ENCODE data around the gene CYFIP1.
"Not testable (repeated sequence)": the region's sequence is repeated elsewhere in the genome, so short reads cannot be mapped to it uniquely, and the experiment has no call there.

Gene CYFIP1

GRCh38 chr15:22988811-22989210 is 8.6 kb upstream of the CYFIP1 start:
- no peak for TF ChIP-seq TAF1 (IDR thresholded peaks at IDR 0.05; ENCODE audit: borderline replicate concordance, low read depth, low read length)
- TF ChIP-seq POLR2AphosphoS5 (IDR thresholded peaks at IDR 0.05; ENCODE audit: low read depth, low read length): no peak
- TF ChIP-seq POLR2A (IDR thresholded peaks at IDR 0.05; ENCODE audit: low read depth, low read length): no peak
- DNase-seq (ENCODE audit: insufficient read length) (no peak), FAIRE-seq (no peak)

- not testable (repeated sequence) for DNase-seq (ENCODE audit: insufficient read length); FAIRE-seq
These were observed 1.8 kb upstream of the CYFIP1 start for GRCh38 chr15:22981931-22982330.

GRCh38 chr15:22981051-22981840 is 1.1 kb upstream of the CYFIP1 start:
- TF ChIP-seq POLR2A (IDR thresholded peaks at IDR 0.05; ENCODE audit: low read depth, low read length) (no peak), POLR2AphosphoS5 (IDR thresholded peaks at IDR 0.05; ENCODE audit: low read depth, low read length) (no peak), TAF1 (IDR thresholded peaks at IDR 0.05; ENCODE audit: borderline replicate concordance, low read depth, low read length) (no peak)
- DNase-seq (ENCODE audit: insufficient read length) (no peak), FAIRE-seq (no peak)

GRCh38 chr15:22979238-22980188 is 655 bp downstream of the CYFIP1 start:
- no peak for FAIRE-seq
- peak; percentile 42 for DNase-seq (ENCODE audit: insufficient read length)
- no peak for TF ChIP-seq POLR2AphosphoS5 (IDR thresholded peaks at IDR 0.05; ENCODE audit: low read depth, low read length)
- no peak for TF ChIP-seq TAF1 (IDR thresholded peaks at IDR 0.05; ENCODE audit: borderline replicate concordance, low read depth, low read length)
- TF ChIP-seq POLR2A (IDR thresholded peaks at IDR 0.05; ENCODE audit: low read depth, low read length): no peak

- FAIRE-seq: no peak
- no peak for TF ChIP-seq TAF1 (IDR thresholded peaks at IDR 0.05; ENCODE audit: borderline replicate concordance, low read depth, low read length)
- no peak for TF ChIP-seq POLR2AphosphoS5 (IDR thresholded peaks at IDR 0.05; ENCODE audit: low read depth, low read length)
- TF ChIP-seq POLR2A (IDR thresholded peaks at IDR 0.05; ENCODE audit: low read depth, low read length): no peak
These were observed 1.4 kb downstream of the CYFIP1 start for GRCh38 chr15:22978691-22979237.

GRCh38 chr15:22974745-22975144 is 5.4 kb downstream of the CYFIP1 start:
- FAIRE-seq (no peak), DNase-seq (ENCODE audit: insufficient read length) (no peak)
- no peak for TF ChIP-seq TAF1 (IDR thresholded peaks at IDR 0.05; ENCODE audit: borderline replicate concordance, low read depth, low read length)
- no peak for TF ChIP-seq POLR2A (IDR thresholded peaks at IDR 0.05; ENCODE audit: low read depth, low read length)
- TF ChIP-seq POLR2AphosphoS5 (IDR thresholded peaks at IDR 0.05; ENCODE audit: low read depth, low read length): no peak

More at GRCh38 chr15:22978691-22979237, 1.4 kb downstream of the CYFIP1 start:
- no peak for DNase-seq (ENCODE audit: insufficient read length)

GRCh38 chr15:22973987-22974386 is 6.2 kb downstream of the CYFIP1 start:
- DNase-seq (ENCODE audit: insufficient read length) (no peak), FAIRE-seq (no peak)
- TF ChIP-seq TAF1 (IDR thresholded peaks at IDR 0.05; ENCODE audit: borderline replicate concordance, low read depth, low read length): no peak
- TF ChIP-seq POLR2AphosphoS5 (IDR thresholded peaks at IDR 0.05; ENCODE audit: low read depth, low read length): no peak
- TF ChIP-seq POLR2A (IDR thresholded peaks at IDR 0.05; ENCODE audit: low read depth, low read length): no peak

GRCh38 chr15:22973286-22973685 is 6.9 kb downstream of the CYFIP1 start:
- no peak for DNase-seq (ENCODE audit: insufficient read length)
- FAIRE-seq: no peak
- TF ChIP-seq POLR2A (IDR thresholded peaks at IDR 0.05; ENCODE audit: low read depth, low read length) (no peak), TAF1 (IDR thresholded peaks at IDR 0.05; ENCODE audit: borderline replicate concordance, low read depth, low read length) (no peak), POLR2AphosphoS5 (IDR thresholded peaks at IDR 0.05; ENCODE audit: low read depth, low read length) (no peak)

- FAIRE-seq: no peak
- no peak for TF ChIP-seq TAF1 (IDR thresholded peaks at IDR 0.05; ENCODE audit: borderline replicate concordance, low read depth, low read length)
- TF ChIP-seq POLR2A (IDR thresholded peaks at IDR 0.05; ENCODE audit: low read depth, low read length): no peak
- TF ChIP-seq POLR2AphosphoS5 (IDR thresholded peaks at IDR 0.05; ENCODE audit: low read depth, low read length): no peak
- DNase-seq (ENCODE audit: insufficient read length): no peak
These were observed 10.7 kb downstream of the CYFIP1 start for GRCh38 chr15:22969489-22969888.

GRCh38 chr15:22968366-22968765 is 11.8 kb downstream of the CYFIP1 start:
- no peak for DNase-seq (ENCODE audit: insufficient read length)
- TF ChIP-seq POLR2A (IDR thresholded peaks at IDR 0.05; ENCODE audit: low read depth, low read length): no peak
- no peak for TF ChIP-seq TAF1 (IDR thresholded peaks at IDR 0.05; ENCODE audit: borderline replicate concordance, low read depth, low read length)
- TF ChIP-seq POLR2AphosphoS5 (IDR thresholded peaks at IDR 0.05; ENCODE audit: low read depth, low read length): no peak
- no peak for FAIRE-seq

- no peak for TF ChIP-seq POLR2AphosphoS5 (IDR thresholded peaks at IDR 0.05; ENCODE audit: low read depth, low read length)
- no peak for TF ChIP-seq TAF1 (IDR thresholded peaks at IDR 0.05; ENCODE audit: borderline replicate concordance, low read depth, low read length)
- TF ChIP-seq POLR2A (IDR thresholded peaks at IDR 0.05; ENCODE audit: low read depth, low read length): no peak
- no peak for DNase-seq (ENCODE audit: insufficient read length)
- no peak for FAIRE-seq
These were observed 12.9 kb downstream of the CYFIP1 start for GRCh38 chr15:22967084-22967770.
